SK-N-DZ (cell line): ENCODE measurements around the gene CEP95.

Source experiments
- DNase-seq: peaks from one replicate; pipeline ENCODE4 v3.0.0-alpha.2; 2015; ENCODE audit warnings: low spot score

CEP95 gene

GRCh38 chr17:64515829-64516228, 9.1 kb downstream of the CEP95 start:
- no peak for DNase-seq

- DNase-seq, result no peak
Measured at GRCh38 chr17:64519601-64520000, 12.8 kb downstream of the CEP95 start.

DNA sequence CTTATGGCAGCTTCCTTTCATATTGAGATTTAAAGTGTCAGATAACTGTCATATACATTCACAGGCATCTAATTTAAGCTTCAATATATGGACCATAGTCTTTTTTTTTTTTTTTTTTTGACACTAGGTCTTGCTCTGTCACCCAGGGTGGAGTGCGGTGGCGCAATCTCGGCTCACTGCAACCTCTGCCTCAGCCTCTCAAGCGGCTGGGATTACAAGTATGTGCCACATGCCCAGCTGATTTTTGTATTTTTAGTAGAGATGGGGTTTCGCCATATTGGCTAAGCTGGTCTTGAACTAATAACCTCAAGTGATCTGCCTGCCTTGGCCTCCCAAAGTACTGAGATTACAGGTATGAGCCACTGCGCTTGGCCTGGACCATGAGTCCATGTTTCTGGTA, 13.6 kb downstream of the CEP95 start:
- no peak for DNase-seq

DNA sequence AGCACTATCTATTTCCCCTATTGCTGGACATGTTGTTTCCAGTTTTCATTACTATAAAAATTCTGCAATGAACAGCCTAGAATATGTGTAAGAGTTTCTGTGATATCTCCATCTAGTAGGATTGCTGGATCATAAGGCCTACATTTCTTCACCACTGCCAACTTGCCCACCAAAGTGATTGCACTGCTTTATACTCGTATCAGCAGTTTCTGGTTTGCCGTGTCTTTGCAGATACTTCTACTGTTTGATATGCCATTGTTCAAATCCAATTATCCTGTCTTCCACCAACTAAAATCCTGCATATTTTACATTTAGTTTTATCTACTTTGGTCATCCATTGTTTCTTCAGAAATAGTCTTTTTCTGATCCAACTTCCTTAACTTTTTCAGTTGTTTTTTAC, 21.1 kb downstream of the CEP95 start:
- DNase-seq, result no peak

DNA sequence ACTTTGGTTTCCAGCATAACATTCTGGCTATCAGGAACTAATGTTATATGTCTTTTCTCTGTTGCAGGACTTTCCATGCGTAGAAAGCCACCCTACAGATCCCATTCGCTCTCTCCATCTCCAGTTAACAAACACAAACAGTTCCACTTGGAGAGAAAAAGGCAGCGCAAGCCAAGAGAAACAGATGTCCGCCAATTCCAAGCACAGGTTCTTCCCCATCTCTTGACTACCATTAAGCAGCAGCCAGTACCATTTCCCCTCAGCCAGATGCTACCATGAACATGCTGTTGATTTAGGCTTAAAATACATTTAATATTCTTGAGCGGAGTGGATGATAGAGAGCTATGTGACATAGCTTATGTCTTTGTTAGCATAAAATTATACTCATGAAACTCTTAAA, 22.4 kb downstream of the CEP95 start:
- no peak for DNase-seq

DNA sequence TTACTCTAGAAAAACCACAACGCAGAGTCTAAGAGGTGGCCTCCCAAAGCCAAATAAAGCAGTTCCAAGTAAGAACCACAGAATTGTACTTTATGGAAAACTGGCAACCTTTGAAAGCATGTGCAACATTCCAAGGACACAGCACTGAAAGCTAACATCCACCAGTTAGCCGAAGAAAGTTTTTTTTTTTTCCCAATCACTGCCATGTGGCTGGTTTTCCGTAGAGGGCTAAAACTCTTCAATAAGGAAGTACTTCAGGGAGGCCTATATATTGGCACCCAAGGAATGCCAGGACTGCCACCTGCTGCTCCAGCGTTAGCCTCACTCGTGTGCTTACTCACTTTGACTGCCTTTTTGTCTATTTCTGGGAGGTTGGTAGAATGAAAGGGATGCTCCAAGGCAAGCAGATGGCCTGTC, 25.2 kb downstream of the CEP95 start:
- DNase-seq, result no peak

GRCh38 chr17:64532409-64532808, 25.6 kb downstream of the CEP95 start:
- DNase-seq, result no peak

DNA sequence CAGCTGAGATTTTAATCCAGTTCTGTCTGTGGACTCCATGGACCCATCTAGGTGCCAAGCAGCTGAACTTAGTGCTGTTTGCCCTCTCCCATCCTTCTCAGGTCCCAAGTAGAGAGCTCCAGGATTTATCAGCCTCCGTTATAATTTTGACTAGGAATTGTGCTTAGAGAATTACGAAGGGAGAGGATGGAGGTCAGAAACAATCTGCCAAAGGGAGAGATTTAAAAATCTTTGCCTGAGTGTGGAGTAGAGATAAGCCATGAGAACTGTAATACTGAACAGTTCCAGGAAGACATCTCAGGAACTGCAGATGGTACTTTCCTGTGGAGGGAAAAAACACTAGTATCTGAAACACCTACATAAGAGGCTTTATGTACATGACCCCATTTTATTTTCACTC, 27.0 kb downstream of the CEP95 start:
- DNase-seq, result no peak

- no peak for DNase-seq
Measured at GRCh38 chr17:64534187-64534586, 27.4 kb downstream of the CEP95 start.

DNA sequence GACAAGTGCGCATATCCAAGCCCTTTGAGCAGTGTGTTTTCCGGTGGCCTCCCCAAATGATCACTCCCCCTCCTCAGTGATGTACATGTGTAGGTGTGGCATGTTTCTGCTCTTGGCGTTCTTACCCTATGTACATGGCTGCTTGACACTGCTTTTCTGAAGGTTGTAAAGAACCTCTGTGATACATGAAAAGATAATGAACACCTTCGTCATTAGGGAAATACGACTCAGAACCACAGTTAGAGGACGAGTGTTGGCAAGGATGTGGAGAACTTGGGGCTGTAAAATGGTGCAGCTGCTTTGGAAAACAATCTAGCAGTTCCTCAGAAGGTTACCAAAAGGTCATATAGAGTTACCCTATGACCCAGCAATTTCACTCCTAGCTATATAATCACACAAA, 28.6 kb downstream of the CEP95 start:
- DNase-seq, result no peak

DNA sequence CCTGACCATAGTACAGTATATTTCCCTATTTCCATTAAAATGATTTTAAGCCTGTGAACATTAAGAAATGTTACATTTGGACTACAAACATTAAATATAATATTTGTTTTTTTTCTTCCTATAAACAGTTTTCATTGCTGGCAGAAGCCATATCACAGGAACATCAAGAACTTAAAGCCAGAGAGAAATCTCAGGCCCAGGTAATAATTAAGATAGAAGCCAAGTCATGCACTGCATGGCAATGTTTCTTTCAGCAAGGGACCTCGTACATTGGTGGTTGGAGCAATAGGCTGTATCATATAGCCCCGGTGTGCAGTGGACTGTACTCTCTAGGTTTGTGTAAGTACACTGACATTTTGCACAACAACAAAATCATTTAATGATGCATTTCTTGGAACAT, 30.1 kb downstream of the CEP95 start:
- DNase-seq, result no peak

GRCh38 chr17:64537488-64537887, 30.7 kb downstream of the CEP95 start:
- no peak for DNase-seq

GRCh38 chr17:64538508-64539130, 31.8 kb downstream of the CEP95 start:
- DNase-seq, result no peak

- no peak for DNase-seq
Measured at GRCh38 chr17:64540118-64540776, 33.5 kb downstream of the CEP95 start.

DNA sequence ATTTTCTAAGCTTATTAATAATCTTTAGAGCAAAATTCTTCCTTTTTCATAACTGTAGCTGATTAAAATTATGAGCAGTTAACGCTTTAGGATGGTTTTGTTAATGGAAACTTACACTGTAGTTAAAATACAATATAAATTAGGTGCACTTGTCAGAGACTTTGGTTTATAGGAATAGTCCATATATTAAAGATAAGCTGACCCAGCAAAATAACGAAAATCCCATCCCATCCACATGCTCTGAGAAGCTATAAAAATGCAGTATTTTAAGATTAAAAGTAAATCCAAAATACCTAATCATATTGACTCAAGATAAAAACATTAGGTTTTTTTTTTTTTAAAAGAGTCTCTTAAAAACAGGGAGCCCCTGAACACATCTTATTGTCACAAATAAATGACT, 38.0 kb downstream of the CEP95 start:
- DNase-seq, result no peak

GRCh38 chr17:64546716-64547115, 39.9 kb downstream of the CEP95 start:
- no peak for DNase-seq

GRCh38 chr17:64547319-64547718, 40.5 kb downstream of the CEP95 start:
- no peak for DNase-seq

- no peak for DNase-seq
Measured at GRCh38 chr17:64551461-64551860, 44.7 kb downstream of the CEP95 start.

DNA sequence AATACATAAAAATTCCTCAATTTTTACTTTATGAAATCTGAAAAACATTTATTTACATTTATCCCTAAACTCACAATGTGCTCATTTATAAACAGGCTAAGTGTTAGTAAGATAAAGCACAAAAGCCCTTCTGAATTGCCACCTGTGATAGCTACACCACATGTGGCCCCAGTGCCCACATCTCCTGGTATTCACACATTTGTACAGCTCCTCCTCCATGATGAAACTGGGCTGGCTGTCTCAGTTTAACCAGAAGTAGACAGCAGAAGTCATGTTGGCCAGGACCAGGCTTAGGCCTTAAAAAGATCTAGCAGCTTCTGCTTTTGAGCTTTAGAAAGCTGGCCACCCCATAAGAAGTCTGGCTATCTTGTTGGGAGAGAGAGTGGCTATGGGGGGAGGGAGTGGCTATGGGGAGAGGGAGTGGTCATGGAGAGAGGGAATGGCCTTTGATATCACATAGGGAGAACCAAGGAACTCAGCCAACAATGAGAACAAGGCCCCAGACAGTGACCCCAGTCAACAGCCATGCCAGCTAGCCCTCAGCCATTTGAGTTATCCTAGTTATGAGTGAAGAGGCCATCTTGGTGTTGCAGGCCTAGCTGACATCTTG, 47.4 kb downstream of the CEP95 start:
- no peak for DNase-seq

GRCh38 chr17:64555281-64555680, 48.5 kb downstream of the CEP95 start:
- DNase-seq, result no peak

GRCh38 chr17:64564098-64564497, 57.3 kb downstream of the CEP95 start:
- DNase-seq, result no peak

GRCh38 chr17:64565563-64565962, 58.8 kb downstream of the CEP95 start:
- DNase-seq, result no peak

DNA sequence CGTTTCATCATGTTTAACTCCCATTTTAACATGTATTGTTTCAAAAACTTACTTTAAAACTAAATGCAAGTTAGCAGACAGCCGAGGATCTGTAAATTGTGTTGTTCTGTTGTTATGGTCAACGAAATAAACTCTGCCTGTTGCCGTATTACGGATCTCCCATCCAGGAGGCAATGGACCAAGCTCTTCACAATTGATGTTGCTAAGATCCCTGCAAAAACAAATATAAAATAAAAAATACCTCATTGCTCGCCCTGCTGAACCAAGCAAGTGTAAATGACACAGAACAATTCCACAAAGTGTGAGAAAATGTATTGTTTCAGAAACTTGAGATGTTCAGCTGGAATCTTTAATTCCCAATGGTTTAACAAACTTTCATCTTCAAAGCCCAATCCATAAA, 65.0 kb downstream of the CEP95 start:
- DNase-seq, result no peak
